ENCODE measurements around the gene SLFN12L. TPM values are rescaled to one million over a fixed set of nuclear protein-coding genes. Genes with fewer than 3 reads are reported as not detected.

Gene SLFN12L
- polyA plus RNA-seq, 1 of the 3 experiments (the other 2 are of a cell fraction): not detected

DNA sequence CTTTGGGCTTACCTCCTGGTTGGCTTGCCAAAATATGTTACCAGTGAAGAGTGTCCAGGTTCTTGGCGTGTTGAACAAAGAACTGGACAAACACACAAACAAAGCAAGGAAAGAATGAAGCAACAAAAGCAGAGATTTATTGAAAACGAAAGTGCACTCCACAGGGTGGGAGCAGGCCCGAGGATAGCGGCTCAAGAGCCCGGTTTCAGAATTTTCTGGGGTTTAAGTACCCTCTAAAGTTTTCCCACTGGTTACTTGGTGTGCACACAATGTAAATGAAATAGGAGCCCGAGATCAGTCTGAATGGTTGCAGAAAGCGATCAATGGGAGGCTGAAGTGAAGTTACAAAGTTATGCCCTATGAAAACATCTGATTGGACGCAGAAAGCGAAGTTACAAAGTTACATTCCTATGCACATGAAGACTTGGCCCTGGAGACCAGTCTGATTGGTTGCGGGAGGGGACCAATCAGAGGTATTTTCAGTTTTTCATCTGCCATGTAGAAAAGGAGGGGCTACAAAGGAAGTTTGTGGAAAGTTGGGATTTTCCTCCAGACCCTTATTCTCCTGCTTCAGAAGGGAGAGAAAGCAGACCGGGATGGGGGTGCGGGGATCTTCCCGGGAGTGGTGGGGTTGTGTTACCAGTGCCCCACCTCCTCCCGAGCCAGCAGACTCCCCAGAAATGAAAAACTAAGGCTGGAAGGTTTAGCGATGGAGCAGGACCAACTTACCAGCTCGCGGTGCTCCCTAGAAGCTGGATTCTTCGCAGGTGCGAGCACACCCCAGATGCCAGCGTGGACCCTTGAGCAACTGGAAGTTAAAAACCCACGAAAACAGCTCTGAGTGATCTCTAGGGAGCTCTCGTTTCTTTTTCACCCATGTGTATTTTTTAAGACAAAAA, 105.1 kb downstream of the SLFN12L start, which contains the start of gene SLFN12:
TSS of gene SLFN12 (minus strand) at position 325 of the 899 bp plus-strand sequence. CDS start 9,472 bp downstream, outside the sequence.
- DNase-seq: no peak
- peak within 1 kb of the TSS; percentile 80 for H3K9ac ChIP-seq
- CTCF ChIA-PET: interaction anchor here (1.7 kb wide), 1 partner anchor 1071 kb away, joined by 4 read pairs; no protein-coding TSS in a partner anchor
- H3K4me3 ChIP-seq (ENCODE audit: low read depth in 2 of 2, low read length in 1 of 2): peak within 1 kb of the TSS; percentile 52 to 76
- H3F3A ChIP-seq (replicated peaks; ENCODE audit: insufficient read depth): peaks cover 14% of the 10 kb centered on the region
- H3K36me3 ChIP-seq (replicated peaks in 1 of 2; ENCODE audit: control insufficient read depth in 1 of 2, insufficient read depth in 2 of 2, low read length in 1 of 2): no peaks in the 10 kb centered on the region
- TF ChIP-seq FOXJ3 (CRISPR knock-in tag; IDR thresholded peaks at IDR 0.05): no peak
- no peak for TF ChIP-seq GATA2 (CRISPR knock-in tag; IDR thresholded peaks at IDR 0.05)
- TF ChIP-seq RFX5 (IDR thresholded peaks at IDR 0.05; ENCODE audit: low read length): peak; percentile 75
- TF ChIP-seq, protein P1, sequence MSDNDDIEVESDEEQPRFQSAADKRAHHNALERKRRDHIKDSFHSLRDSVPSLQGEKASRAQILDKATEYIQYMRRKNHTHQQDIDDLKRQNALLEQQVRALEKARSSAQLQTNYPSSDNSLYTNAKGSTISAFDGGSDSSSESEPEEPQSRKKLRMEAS (IDR thresholded peaks at IDR 0.05; ENCODE audit: low read depth): peak; percentile 24; the same call in 1 of the 2 replicates
- TF ChIP-seq TAF1 (IDR thresholded peaks at IDR 0.05; ENCODE audit: borderline replicate concordance, low read depth, low read length): peak; percentile 48
- peak; percentile 76; the same call in 1 of the 2 replicates for TF ChIP-seq POLR2AphosphoS5 (IDR thresholded peaks at IDR 0.05; ENCODE audit: low read depth, low read length)
- peaks cover 0 to 9% of the 10 kb centered on the region in 2 experiments; a peak in 3 of 4 replicates for H3K4me1 ChIP-seq (ENCODE audit: control insufficient read depth in 1 of 2, insufficient read depth in 2 of 2, low read depth in 1 of 2, low read length in 1 of 2)
- H3K9me3 ChIP-seq: no peaks in the 10 kb centered on the region
- POLR2A ChIA-PET: interaction anchor here (0.7 kb wide), 1 partner anchor 285 kb away, joined by 3 read pairs; the partner anchor contains the start of gene UNC45B
- 26% methylated on average over 22 of the region's 22 CpGs for WGBS (ENCODE audit: low lambda C conversion rate)
- peak within 1 kb of the TSS; percentile 85 for H3K27ac ChIP-seq (ENCODE audit: low read depth in 2 of 2, low read length in 1 of 2)
- peak within 1 kb of the TSS; percentile 93 for H3K4me2 ChIP-seq
- no peaks in the 10 kb centered on the region for H3K9me2 ChIP-seq
- H3K79me2 ChIP-seq (ENCODE audit: insufficient read depth): peaks cover 46% of the 10 kb centered on the region
- H2AFZ ChIP-seq (ENCODE audit: low read depth): peak within 1 kb of the TSS; percentile 95
- H4K20me1 ChIP-seq (ENCODE audit: insufficient read depth): no peaks in the 10 kb centered on the region
- no peaks in the 10 kb centered on the region; the same call in 1 of the 2 replicates for H3K27me3 ChIP-seq (ENCODE audit: insufficient read depth)

- H3K27me3 ChIP-seq (ENCODE audit: insufficient read depth): no peaks in the 10 kb centered on the region
- peaks cover 56% of the 10 kb centered on the region for H3K79me2 ChIP-seq (ENCODE audit: insufficient read depth)
- no peaks in the 10 kb centered on the region for H3K9me2 ChIP-seq
- peaks cover 0 to 9% of the 10 kb centered on the region in 2 experiments; a peak in 3 of 4 replicates for H3K4me1 ChIP-seq (ENCODE audit: control insufficient read depth in 1 of 2, insufficient read depth in 2 of 2, low read depth in 1 of 2, low read length in 1 of 2)
- no peak overlapping the region for H2AFZ ChIP-seq (ENCODE audit: low read depth)
- CTCF ChIA-PET: no interaction called here
- H3K4me3 ChIP-seq (ENCODE audit: low read depth in 2 of 2, low read length in 1 of 2): no peak overlapping the region
- peaks cover 14% of the 10 kb centered on the region for H3F3A ChIP-seq (replicated peaks; ENCODE audit: insufficient read depth)
- TF ChIP-seq PBX3 (IDR thresholded peaks at IDR 0.05): no peak
- TF ChIP-seq FOXJ3 (CRISPR knock-in tag; IDR thresholded peaks at IDR 0.05): no peak
- TF ChIP-seq MXI1 (IDR thresholded peaks at IDR 0.05; ENCODE audit: low read depth, low read length): no peak
- no peak for TF ChIP-seq MEF2A (IDR thresholded peaks at IDR 0.05; ENCODE audit: borderline replicate concordance, low read depth)
- TF ChIP-seq JUND (IDR thresholded peaks at IDR 0.05): no peak
- TF ChIP-seq SIN3A (IDR thresholded peaks at IDR 0.05; ENCODE audit: borderline replicate concordance, low read depth, low read length): no peak
- TF ChIP-seq POLR2AphosphoS5 (IDR thresholded peaks at IDR 0.05; ENCODE audit: low read depth, low read length): no peak
- TF ChIP-seq ELF1 (IDR thresholded peaks at IDR 0.05): no peak
- TF ChIP-seq USF1 (IDR thresholded peaks at IDR 0.05; ENCODE audit: borderline replicate concordance, low read depth): no peak
- no peak for TF ChIP-seq RCOR1 (IDR thresholded peaks at IDR 0.05; ENCODE audit: low read length)
- no peak for TF ChIP-seq TCF12 (IDR thresholded peaks at IDR 0.05)
- no peak for TF ChIP-seq CHD2 (IDR thresholded peaks at IDR 0.05; ENCODE audit: low read length, partially characterized antibody)
- peak overlapping the region; percentile 93; the same call in 1 of the 2 replicates for H3K4me2 ChIP-seq
- no peak overlapping the region for H3K27ac ChIP-seq (ENCODE audit: low read depth in 2 of 2, low read length in 1 of 2)
- H3K9me3 ChIP-seq: no peaks in the 10 kb centered on the region
- H3K36me3 ChIP-seq (replicated peaks in 1 of 2; ENCODE audit: control insufficient read depth in 1 of 2, insufficient read depth in 2 of 2, low read length in 1 of 2): peaks cover 0 to 4% of the 10 kb centered on the region in 2 experiments
- no peak overlapping the region for H3K9ac ChIP-seq
- POLR2A ChIA-PET: no interaction called here
- no peaks in the 10 kb centered on the region for H4K20me1 ChIP-seq (ENCODE audit: insufficient read depth)
- DNase-seq: no peak
- 63% methylated on average over 2 of the region's 2 CpGs for WGBS (ENCODE audit: low lambda C conversion rate)
Observed at GRCh38 chr17:35429702-35430101, 107.8 kb downstream of the SLFN12L start.
